ENCODE measurements around the gene DCAF6.

- TF ChIP-seq CTCF (IDR thresholded peaks at IDR 0.05) (no peak), ZFX (IDR thresholded peaks at IDR 0.05; ENCODE audit: borderline replicate concordance) (no peak)
Observed at GRCh38 chr1:167924102-167924501, 12.4 kb upstream of the DCAF6 start.
